Stimulated activated CD8-positive, alpha-beta memory T cell treated with anti-CD3 and anti-CD28 coated beads, Interleukin-12 subunit alpha, Interleukin-12 subunit beta, amount 100 ng/mL, for 1 hour (primary cell): Measurements from ENCODE around the gene EIF1B.

Experiments used
- DNase-seq: peaks from one replicate; pipeline ENCODE4 v3.0.0-alpha.2; 2020; ENCODE audit warnings: low read depth

Gene EIF1B

GRCh38 chr3:40308725-40309417 is 636 bp upstream of the EIF1B start:
- DNase-seq, result no peak

- DNase-seq, result no peak
These were observed 603 bp downstream of the EIF1B start for GRCh38 chr3:40309925-40310695.

DNA sequence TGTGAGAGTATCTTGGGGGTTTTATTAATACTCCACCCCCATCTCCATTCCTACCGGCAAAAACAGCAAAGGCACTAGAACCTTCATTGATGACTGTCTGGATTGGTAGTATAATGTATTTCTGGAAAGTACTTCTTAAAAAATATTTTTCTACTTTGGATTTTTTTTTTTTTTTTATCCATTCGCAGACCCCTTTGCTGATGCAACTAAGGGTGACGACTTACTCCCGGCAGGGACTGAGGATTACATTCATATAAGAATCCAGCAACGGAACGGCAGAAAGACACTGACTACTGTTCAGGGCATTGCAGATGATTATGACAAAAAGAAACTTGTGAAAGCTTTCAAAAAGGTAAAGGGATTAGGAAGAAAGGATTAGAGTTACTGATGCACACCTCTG is 1.2 kb downstream of the EIF1B start:
- DNase-seq, result no peak

- no peak for DNase-seq
These were observed 3.2 kb downstream of the EIF1B start for GRCh38 chr3:40312661-40313226.

DNA sequence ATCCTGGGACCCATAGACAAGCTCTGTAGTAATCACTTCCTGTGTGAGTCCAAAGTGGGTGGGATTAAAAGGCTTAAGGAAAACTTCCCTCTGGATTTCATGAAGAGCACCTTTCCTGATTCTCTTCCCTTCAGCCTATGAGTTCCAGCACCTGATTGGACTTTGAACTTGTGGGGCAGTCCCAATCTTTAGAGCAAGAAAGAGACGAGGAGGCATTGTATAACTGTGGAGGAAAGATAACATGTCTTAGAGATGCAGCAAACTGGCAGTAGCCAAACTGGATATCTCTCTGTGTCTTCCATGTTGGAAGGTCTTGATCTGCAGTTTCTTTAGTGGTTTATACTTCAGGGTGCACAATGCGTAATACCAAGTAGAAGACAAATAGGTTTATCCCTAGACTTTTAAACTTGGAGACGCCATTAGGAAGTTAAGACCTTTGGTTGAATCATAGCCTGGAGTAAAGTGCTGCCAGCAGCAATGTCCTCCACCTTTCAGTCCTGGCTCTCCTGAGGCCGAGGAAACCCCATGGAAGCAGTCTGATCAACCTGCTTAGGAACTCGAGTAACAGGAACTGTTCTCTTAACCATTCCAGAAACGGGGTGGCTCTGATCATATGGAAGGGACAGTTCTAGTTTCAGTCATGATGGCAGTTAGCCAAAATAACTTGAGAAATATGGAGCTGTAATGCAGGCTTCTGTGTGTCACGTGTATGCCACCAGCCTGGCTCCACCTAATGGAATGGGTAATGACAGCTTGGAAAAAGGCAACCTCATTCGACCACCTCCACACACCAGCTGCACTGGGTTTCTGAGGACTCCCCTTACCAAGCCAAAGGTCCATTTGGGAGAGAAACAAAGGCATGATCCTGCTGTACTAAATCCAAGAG is 4.7 kb downstream of the EIF1B start:
- DNase-seq, result no peak

- DNase-seq, result peak; percentile 22
These were observed 7.8 kb downstream of the EIF1B start for GRCh38 chr3:40317061-40317855.

DNA sequence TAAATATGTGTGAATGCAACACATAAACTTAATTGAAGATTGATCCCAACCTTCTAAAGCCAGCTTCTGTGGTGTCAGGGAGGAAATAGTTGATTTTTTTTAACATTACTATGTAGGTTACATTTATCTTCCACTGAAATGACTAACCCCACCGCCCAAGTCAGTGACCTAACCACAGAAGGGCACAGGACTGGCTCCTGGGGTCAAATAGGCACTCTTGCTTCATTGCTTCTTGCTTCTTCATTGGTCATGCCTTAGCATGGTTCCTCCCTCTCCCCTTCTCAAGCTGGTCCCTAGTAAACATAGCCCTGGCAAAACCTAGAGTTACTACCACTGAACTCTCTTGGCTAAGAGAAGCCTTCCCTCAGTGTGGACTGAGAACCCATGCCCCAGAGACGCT is 12.3 kb downstream of the EIF1B start:
- no peak for DNase-seq

- no peak for DNase-seq
These were observed 14.4 kb downstream of the EIF1B start for GRCh38 chr3:40323946-40324345.

GRCh38 chr3:40324621-40325020 is 15.1 kb downstream of the EIF1B start:
- DNase-seq, result no peak

- DNase-seq, result no peak
These were observed 16.0 kb downstream of the EIF1B start for GRCh38 chr3:40325465-40325864.

DNA sequence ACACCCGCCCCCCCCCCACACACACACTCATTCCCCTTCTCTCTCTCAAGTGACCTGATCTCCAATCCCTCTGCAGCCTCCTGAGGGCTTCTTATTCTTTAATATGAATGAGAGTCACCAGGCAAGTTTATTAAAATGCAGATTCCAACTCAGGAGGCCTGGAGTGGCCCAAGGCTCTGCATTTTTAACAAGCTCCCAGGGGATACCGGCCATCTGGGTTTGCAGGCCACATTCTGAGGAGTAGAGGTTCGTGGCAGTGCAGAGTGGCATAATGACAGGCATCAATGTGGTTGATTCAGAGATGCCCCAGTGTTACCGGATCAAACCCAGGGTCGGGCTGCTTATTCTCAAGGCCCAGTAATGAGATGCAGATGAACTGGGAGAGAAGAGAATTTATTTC is 18.9 kb downstream of the EIF1B start:
- DNase-seq, result no peak

DNA sequence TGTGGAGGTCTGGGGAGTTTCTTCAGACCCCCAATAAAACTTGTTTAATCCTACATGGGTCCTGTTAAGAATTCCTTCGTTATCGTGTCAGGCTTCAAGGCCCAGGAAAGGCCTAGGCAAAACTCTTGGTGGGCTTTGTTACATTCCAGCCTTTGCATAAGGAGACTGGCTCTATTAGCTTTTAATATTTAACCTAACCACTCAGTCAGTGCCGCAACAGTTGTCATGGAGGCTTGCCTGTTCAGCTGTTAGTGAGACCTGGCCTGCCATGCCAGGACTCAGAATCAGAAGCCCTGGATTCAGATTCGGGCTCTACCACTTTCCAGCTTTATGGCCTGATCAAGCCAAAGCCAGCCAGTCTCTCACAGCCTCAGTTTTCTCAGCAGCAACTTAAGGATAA is 19.6 kb downstream of the EIF1B start:
- no peak for DNase-seq

DNA sequence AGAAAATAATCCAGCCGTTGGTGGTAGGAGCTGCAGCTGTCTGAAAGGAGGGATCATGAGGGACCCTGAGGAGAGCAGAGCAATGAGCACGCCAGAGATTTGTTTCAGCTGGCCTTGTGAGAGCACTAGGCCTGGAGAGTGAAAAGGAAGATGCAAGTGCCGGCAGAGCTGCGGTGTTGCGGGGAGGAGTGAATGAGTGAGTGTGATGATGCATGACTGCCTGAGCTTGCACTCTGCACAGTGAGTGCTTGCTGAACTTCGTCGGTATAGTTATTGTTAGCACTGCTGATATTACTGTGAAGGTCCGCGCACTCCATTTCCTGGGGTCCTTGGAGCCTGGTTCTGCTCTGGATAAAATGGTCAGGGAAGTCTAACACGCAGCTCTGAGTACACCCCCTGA is 23.2 kb downstream of the EIF1B start:
- DNase-seq, result no peak

DNA sequence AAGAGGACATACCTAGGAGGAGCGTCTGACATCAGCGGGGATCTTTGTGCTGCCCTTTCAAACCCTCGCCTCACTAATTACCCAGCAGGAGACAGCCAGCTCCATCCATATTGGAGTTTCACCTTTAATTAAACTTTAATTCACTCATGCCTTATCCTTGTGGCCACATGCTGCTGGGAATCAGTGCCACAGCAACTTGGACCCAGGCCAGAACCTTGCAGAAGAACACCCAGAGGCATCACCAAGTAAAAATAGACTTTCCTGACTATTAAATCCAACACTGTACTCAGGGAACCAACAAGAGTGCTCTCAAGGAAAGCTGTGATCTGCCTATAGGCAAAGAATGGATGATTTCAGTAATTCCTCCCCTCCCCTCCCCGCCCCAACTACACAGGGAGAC is 23.9 kb downstream of the EIF1B start:
- DNase-seq, result no peak

DNA sequence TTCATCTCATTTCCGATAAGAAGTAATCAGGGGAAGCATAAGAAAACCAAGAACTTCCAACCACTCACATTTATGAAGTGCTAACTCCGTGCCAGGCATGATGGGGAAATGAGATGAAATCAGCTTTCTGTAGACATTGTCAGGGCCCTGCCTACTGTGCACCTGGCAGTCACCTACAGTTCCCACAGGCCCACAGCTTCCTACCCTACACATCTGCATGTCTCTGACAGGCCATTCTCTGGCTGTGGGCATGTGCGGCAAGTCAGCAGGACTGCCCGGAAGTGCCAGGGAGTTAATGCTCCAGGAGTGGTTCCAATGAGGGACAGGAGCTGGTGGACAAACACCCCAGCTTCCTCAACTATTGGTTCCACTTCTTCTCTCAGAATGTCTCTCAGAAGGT is 24.3 kb downstream of the EIF1B start:
- no peak for DNase-seq

DNA sequence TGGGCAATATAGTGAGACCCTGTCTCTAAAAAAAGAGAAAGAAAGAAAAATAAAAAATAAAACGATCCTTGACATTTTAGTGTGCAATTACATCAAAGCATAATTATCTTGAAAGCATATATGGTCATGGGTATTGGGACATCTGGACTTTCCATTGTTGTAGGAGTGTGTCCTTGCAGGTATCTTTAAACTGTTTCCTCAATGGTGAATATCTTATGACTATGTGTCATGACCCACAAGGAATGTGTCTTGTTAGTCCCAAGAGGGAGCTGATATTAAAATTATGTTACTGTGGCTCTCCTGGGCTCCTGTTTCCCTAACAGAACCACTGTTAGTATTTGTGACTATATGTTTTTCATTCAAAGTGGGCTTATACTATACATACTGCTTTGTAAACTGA is 26.6 kb downstream of the EIF1B start:
- DNase-seq, result no peak

GRCh38 chr3:40336511-40337135 is 27.1 kb downstream of the EIF1B start:
- DNase-seq, result no peak

DNA sequence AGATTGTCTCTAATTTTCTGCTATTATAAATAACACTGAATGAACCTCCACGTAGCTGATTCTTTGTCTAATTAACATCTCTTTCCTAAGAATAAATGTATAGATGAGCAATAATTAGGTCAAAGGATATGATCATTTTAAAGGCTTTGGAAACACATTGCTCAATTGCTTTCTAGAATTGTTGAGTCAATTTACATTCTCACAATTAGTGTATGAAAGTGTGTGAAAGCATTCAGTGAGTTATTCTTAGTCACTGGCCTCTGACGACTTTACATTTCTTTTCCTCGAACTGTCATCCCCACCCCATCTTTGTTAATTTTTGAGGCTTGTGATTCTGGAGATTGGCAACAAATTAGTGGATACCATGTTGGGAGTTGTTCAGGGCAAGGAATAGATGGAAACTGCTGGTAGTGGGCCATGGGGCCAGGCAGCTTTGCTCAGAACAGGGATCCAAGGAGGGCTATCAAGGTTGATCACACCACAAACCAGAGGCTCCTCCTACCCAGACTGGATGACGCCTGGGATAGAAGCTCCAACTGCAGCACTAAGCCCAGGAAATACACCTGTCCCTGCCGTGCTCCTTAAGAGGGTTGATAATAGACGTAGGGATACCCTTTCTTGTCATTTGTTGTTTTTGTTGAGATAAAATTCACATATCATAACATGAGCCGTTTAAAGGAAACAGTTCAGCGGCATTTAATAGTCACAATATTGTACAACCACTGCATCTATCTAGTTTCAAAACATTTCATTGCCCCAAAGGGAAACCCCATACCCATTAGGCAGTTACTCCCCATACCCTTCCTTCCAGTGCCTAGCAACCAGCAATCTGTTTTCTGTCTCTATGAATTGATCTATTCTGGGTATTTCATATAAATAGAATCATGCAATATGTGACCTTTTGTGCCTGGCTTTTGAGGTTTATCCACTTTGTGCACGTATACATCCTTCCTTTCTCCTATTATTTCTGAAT is 27.9 kb downstream of the EIF1B start:
- no peak for DNase-seq

- DNase-seq, result no peak
These were observed 30.4 kb downstream of the EIF1B start for GRCh38 chr3:40339871-40340270.
